GM23338 (cell line): ENCODE data around the gene MAP4. TPM values are rescaled to one million over a fixed set of nuclear protein-coding genes. Genes with fewer than 3 reads are reported as not detected.

Source experiments
- ATAC-seq: fragments of 200-7000 bp; cut with Tn5 transposase; 3 replicates; pipeline ENCODE4 v1.9.1; 2020
- DNase-seq: peaks from one replicate; pipeline ENCODE4 v3.0.0-alpha.2; 2015; ENCODE audit warnings: low spot score
- H2AFZ ChIP-seq: fragments of 200-600 bp; sonication (generic); 2 replicates; pipeline ENCODE4 v1.8.0; 2016; ENCODE audit warnings: antibody characterized with exemption, mild to moderate bottlenecking, moderate library complexity
- H3F3A ChIP-seq: fragments of 200-600 bp; sonication (generic); replicated peaks from 2 replicates; pipeline ENCODE4 v1.8.0; 2017; ENCODE audit warnings: antibody characterized with exemption, mixed run types, low read depth
- H3K27ac ChIP-seq: fragments of 200-600 bp; sonication (generic); 2 replicates; pipeline ENCODE4 v1.6.1; 2016; ENCODE audit warnings: low read depth
- H3K27me3 ChIP-seq: fragments of 200-600 bp; sonication (generic); 2 replicates; pipeline ENCODE4 v1.8.0; 2016; ENCODE audit warnings: mild to moderate bottlenecking, mixed run types, moderate library complexity; ENCODE audit not compliant: insufficient read depth
- H3K36me3 ChIP-seq: fragments of 200-600 bp; sonication (generic); 2 replicates; pipeline ENCODE4 v1.8.0; 2016; ENCODE audit warnings: mild to moderate bottlenecking; ENCODE audit not compliant: insufficient read depth
- H3K4me1 ChIP-seq: fragments of 200-600 bp; sonication (generic); 2 replicates; pipeline ENCODE4 v1.8.0; 2016; ENCODE audit warnings: mild to moderate bottlenecking, moderate library complexity; ENCODE audit not compliant: insufficient read depth
- H3K4me2 ChIP-seq: fragments of 200-600 bp; sonication (generic); 2 replicates; pipeline ENCODE4 v1.7.1; 2017; ENCODE audit warnings: mixed run types
- H3K4me3 ChIP-seq: fragments of 200-600 bp; sonication (generic); 2 replicates; pipeline ENCODE4 v1.6.1; 2016; ENCODE audit warnings: mixed run types
- H3K79me2 ChIP-seq: fragments of 200-600 bp; sonication (generic); replicated peaks from 2 replicates; pipeline ENCODE4 v1.8.0; 2017; ENCODE audit warnings: mild to moderate bottlenecking; ENCODE audit not compliant: insufficient read depth
- H3K9me2 ChIP-seq: fragments of 200-600 bp; sonication (generic); 2 replicates; pipeline ENCODE4 v1.8.0; 2017; ENCODE audit not compliant: insufficient read depth
- H4K20me1 ChIP-seq: fragments of 200-600 bp; sonication (generic); replicated peaks from 2 replicates; pipeline ENCODE4 v1.8.0; 2017; ENCODE audit warnings: mild to moderate bottlenecking; ENCODE audit not compliant: insufficient read depth
- H3K27ac Mint-ChIP-seq: 2 replicates; pipeline ENCODE4 v1.8.0; 2020; ENCODE audit warnings: inconsistent platforms, mild to moderate bottlenecking, moderate library complexity, mixed read lengths
- H3K27me3 Mint-ChIP-seq: 3 replicates; pipeline ENCODE4 v1.8.0; 2022; ENCODE audit warnings: low read depth, mild to moderate bottlenecking, moderate library complexity, mixed read lengths, inconsistent platforms; ENCODE audit not compliant: insufficient read depth, poor library complexity
- H3K36me3 Mint-ChIP-seq: 3 replicates; pipeline ENCODE4 v1.8.0; 2021; ENCODE audit warnings: low read depth, mild to moderate bottlenecking, inconsistent platforms, moderate library complexity, mixed read lengths
- H3K4me1 Mint-ChIP-seq: 3 replicates; pipeline ENCODE4 v1.8.0; 2020; ENCODE audit warnings: mild to moderate bottlenecking, inconsistent platforms, mixed read lengths
- H3K4me3 Mint-ChIP-seq: 3 replicates; pipeline ENCODE4 v1.8.0; 2021; ENCODE audit warnings: moderate library complexity, mild to moderate bottlenecking, inconsistent platforms, mixed read lengths
- H3K9me3 Mint-ChIP-seq: 3 replicates; pipeline ENCODE4 v1.8.0; 2020; ENCODE audit warnings: moderate library complexity, mild to moderate bottlenecking, inconsistent platforms, mixed read lengths
- CREB1 ChIP-seq: fragments of 250-450 bp; sonication (Bioruptor Pico); IDR thresholded peaks from 2 replicates; pipeline ENCODE4 v1.5.0; 2020; ENCODE audit warnings: low read depth, mild to moderate bottlenecking, moderate library complexity
- CTCF ChIP-seq, 2 experiments: fragments of 200-600 bp in 1 of 2; sonication (generic) in 1 of 2; conservative IDR thresholded peaks; 2 replicates each; pipeline versions ENCODE4 v1.5.1 to v1.6.1; 2016 to 2017; ENCODE audit warnings: antibody characterized with exemption in 2 of 2, low read depth in 2 of 2, mild to moderate bottlenecking in 2 of 2, moderate library complexity in 1 of 2
- JUNB ChIP-seq: IDR thresholded peaks from one replicate; pipeline ENCODE4 v1.6.1; 2016; ENCODE audit warnings: antibody characterized with exemption; ENCODE audit not compliant: unreplicated experiment
- NANOG ChIP-seq: IDR thresholded peaks from 2 replicates; pipeline ENCODE4 v1.6.1; 2016; ENCODE audit warnings: antibody characterized with exemption, borderline replicate concordance
- ZNF114 ChIP-seq: fragments of 250-450 bp; sonication (Bioruptor Pico); IDR thresholded peaks from 2 replicates; pipeline ENCODE4 v1.5.0; 2020; ENCODE audit warnings: mild to moderate bottlenecking, moderate library complexity
- ZNF331 ChIP-seq: fragments of 250-450 bp; sonication (Bioruptor Pico); IDR thresholded peaks from 2 replicates; pipeline ENCODE4 v1.5.0; 2020; ENCODE audit warnings: low read depth, mild to moderate bottlenecking, moderate library complexity
- polyA plus RNA-seq: library from polyadenylated mRNA; unstranded; fragments of >200 nt; fragmentation: Nextera tagmentation; extraction: Ambion mirVana; gene quantifications from 2 replicates; pipeline ENCODE4 v1.2.1, GENCODE V29; 2016
- total RNA-seq: library from RNA; depleted of rRNA; stranded (reverse); fragments of >200 nt; shearing (Covaris generic); gene quantifications from 2 replicates; pipeline ENCODE4 v1.2.3, GENCODE V29; 2014
- TF ChIP-seq, protein P1 (sequence below): IDR thresholded peaks from 2 replicates; pipeline ENCODE4 v1.6.1; 2016; ENCODE audit warnings: antibody characterized with exemption

MAP4 gene
- total and polyA plus RNA-seq, 2 experiments from 2014 or later: 103 to 113 TPM

GRCh38 chr3:47848599-47849117, 167.6 kb downstream of the MAP4 start (continued):
- no peak for TF ChIP-seq CTCF (conservative IDR thresholded peaks at IDR 0.05; ENCODE audit: low read depth in 2 of 2)
- TF ChIP-seq JUNB: no peak
- no peak for TF ChIP-seq ZNF331
- TF ChIP-seq, protein P1, sequence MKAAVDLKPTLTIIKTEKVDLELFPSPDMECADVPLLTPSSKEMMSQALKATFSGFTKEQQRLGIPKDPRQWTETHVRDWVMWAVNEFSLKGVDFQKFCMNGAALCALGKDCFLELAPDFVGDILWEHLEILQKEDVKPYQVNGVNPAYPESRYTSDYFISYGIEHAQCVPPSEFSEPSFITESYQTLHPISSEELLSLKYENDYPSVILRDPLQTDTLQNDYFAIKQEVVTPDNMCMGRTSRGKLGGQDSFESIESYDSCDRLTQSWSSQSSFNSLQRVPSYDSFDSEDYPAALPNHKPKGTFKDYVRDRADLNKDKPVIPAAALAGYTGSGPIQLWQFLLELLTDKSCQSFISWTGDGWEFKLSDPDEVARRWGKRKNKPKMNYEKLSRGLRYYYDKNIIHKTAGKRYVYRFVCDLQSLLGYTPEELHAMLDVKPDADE: no peak
- no peak for TF ChIP-seq NANOG
- TF ChIP-seq CREB1 (CRISPR knock-in tag): no peak

- H3K9me3 Mint-ChIP-seq: no peaks in the 10 kb centered on the region
- H3K4me3 Mint-ChIP-seq: no peak overlapping the region
Measured at GRCh38 chr3:47847801-47848518, 168.3 kb downstream of the MAP4 start.

More at GRCh38 chr3:47847801-47848518, 168.3 kb downstream of the MAP4 start:
- no peak for DNase-seq
- Histone ChIP-seq H3K4me3 (no peak overlapping the region), H3K27ac (no peak overlapping the region), H3K27me3 (no peaks in the 10 kb centered on the region), H3F3A (peaks cover 39% of the 10 kb centered on the region), H3K79me2 (0 out of 2 replicates have a peak, but pooled peaks cover 4% of the 10 kb centered on the region), H3K4me1 (peaks cover under 1% of the 10 kb centered on the region), H4K20me1 (peaks cover 38% of the 10 kb centered on the region), H3K36me3 (peaks cover 30% of the 10 kb centered on the region), H3K9me2 (no peaks in the 10 kb centered on the region), H3K4me2 (no peak overlapping the region), H2AFZ (no peak overlapping the region)
- Mint-ChIP-seq H3K27ac (no peak overlapping the region), H3K36me3 (peaks cover 89% of the 10 kb centered on the region), H3K4me1 (peaks cover 4% of the 10 kb centered on the region), H3K27me3 (peaks cover 33% of the 10 kb centered on the region)
- no peak for ATAC-seq
- no peak for TF ChIP-seq ZNF331
- no peak for TF ChIP-seq ZNF114 (CRISPR knock-in tag)
- TF ChIP-seq CTCF (conservative IDR thresholded peaks at IDR 0.05; ENCODE audit: low read depth in 2 of 2): no peak
